NCI-H1092 (cell line): ENCODE data around the gene C1QTNF12.
"Not testable (repeated sequence)": the region's sequence is repeated elsewhere in the genome, so short reads cannot be mapped to it uniquely, and the experiment has no call there.

ENCODE experiments used
- DNase-seq: peaks from one replicate; lab custom pipeline; 2025; lab: John Stamatoyannopoulos, UW

Gene C1QTNF12

DNA sequence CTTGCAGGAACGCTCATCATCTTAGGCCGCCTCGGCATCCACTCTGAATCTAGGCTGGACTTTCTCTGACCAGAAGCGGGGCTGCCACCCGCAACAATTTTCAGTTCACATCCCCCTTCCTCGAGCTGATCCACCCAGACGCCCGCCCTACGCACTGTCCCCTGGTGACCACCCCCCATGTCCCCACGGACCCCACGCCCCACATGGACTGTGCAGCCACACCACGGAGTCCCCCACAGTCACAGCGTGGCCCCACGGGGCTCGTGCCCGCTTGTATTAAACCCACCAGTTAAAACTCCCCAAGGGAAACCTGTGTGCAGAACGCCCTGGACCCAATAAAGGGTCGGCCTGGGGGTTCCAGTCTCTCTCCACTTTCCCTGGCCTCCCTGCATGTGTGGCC is 13.0 kb upstream of the C1QTNF12 start:
- no peak for DNase-seq

- no peak for DNase-seq
Observed at GRCh38 chr1:1259119-1259488, 12.6 kb upstream of the C1QTNF12 start.

DNA sequence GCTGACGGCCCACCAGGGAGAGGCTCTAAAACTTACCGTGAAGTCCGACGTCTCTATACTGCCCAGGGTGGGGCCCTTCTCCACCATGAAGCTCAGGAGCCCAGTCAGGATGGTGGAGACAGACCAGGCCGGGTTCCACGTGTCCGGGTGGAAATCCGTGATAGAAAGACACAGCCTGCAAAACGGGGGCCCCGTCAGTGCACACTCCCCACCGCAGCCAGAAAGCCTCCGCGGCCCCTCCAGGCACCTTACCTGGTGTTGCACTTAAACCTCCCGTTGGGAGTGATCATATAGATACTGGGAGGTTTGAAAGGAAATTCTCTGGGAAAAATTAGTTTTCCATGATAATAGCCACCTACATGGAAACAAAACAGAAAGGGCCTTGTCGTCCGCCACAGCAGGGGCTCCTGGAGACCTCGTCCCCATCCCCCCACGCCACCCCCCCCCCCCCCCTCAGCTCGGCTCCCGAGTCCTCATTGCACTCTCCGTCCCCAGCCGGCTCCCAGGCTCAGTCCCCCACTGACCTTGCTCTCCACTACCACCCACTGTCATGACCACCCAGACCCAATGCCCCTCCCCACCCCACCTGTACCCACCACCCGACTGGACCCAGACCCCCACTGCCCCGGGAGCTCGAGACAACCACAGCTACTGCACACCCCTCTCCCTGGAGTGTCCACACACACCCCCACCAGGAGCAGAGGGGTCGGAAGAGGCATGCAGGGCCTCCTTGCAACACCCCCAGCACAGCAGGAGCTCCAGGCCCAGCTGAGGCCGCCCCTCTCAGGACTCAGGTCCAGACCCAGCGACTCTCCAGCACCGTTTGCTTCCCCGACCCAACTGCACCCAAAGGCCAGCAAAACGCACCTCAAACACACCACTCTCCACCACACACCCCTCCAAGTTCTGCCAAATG is 10.7 kb upstream of the C1QTNF12 start:
- no peak for DNase-seq

DNA sequence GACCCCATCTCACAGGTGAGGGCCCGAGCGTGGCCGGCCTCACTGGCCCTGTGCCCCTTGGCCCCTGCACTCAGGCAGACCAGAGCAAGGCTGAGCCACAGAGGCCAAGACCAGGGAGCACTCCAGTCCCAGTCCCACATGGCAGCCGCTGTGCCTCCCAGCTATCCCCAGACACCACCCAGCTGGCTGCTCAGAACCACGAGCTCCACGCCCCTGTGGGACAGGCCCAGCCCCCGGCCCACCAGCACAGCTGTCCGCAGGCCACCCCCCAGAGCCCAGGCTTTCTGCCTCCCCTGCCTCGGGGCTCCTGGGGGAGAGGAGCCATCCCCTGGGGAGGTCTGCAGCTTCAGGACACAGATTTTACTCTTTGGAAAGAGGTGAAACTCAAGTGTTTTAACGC is 9.1 kb upstream of the C1QTNF12 start:
- DNase-seq = no peak

- DNase-seq = no peak
Observed at GRCh38 chr1:1255078-1255477, 8.6 kb upstream of the C1QTNF12 start.

- DNase-seq = no peak
Observed at GRCh38 chr1:1254667-1254998, 8.1 kb upstream of the C1QTNF12 start.

GRCh38 chr1:1253972-1254666 is 7.6 kb upstream of the C1QTNF12 start:
- DNase-seq = no peak

DNA sequence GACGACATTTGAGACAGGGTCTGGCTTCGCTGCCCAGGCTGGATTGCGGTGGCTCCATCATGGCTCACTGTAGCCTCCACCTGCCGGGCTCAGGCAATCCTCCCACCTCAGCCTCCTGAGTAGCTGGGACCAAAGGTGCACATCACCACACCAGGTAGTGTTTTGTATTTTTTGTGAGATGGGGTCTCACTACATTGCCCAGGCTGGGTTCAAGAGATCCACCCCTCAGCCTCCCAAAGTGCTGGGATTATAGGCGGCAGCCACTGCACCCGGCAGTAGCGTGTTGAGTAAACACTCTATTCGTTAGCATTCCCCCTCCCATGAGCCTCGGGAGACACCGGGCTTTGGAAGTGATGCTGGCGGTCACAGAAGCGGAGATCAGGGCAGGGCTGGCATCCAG is 6.8 kb upstream of the C1QTNF12 start:
- DNase-seq = no peak

GRCh38 chr1:1250786-1251284 is 4.3 kb upstream of the C1QTNF12 start:
- DNase-seq = no peak

DNA sequence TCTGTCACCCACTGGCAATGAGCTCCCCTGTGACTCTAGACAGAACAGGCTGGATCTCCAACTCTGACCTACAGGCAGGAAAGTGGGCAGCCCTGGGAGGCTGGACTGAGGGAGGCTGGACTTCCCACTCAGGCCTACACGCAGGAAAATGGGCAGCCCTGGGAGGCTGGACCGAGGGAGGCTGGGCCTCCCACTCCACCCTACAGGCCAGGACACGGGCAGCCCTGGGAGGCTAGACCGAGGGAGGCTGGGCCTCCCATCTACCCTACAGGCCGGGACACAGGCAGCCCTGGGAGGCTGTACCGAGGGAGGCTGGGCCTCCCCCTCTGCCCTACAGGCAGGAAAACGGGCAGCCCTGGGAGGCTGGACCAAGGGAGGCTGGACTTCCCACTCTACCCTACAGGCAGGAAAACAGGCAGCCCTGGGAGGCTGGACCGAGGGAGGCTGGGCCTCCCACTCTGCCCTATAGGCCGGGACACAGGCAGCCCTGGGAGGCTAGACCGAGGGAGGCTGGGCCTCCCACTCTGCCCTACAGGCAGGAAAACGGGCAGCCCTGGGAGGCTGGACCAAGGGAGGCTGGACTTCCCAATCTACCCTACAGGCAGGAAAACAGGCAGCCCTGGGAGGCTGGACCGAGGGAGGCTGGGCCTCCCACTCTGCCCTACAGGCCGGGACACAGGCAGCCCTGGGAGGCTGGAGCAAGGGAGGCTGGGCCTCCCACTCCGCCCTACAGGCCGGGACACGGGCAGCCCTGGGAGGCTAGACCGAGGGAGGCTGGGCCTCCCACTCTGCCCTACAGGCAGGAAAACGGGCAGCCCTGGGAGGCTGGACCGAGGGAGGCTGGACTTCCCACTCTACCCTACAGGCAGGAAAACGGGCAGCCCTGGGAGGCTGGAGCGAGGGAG is 1.7 kb upstream of the C1QTNF12 start:
- not testable (repeated sequence) for DNase-seq

GRCh38 chr1:1247341-1247913 is 905 bp upstream of the C1QTNF12 start:
- no peak for DNase-seq

GRCh38 chr1:1245817-1246576 is 525 bp downstream of the C1QTNF12 start:
- DNase-seq = no peak

GRCh38 chr1:1245178-1245816 is 1.2 kb downstream of the C1QTNF12 start:
- DNase-seq = no peak

DNA sequence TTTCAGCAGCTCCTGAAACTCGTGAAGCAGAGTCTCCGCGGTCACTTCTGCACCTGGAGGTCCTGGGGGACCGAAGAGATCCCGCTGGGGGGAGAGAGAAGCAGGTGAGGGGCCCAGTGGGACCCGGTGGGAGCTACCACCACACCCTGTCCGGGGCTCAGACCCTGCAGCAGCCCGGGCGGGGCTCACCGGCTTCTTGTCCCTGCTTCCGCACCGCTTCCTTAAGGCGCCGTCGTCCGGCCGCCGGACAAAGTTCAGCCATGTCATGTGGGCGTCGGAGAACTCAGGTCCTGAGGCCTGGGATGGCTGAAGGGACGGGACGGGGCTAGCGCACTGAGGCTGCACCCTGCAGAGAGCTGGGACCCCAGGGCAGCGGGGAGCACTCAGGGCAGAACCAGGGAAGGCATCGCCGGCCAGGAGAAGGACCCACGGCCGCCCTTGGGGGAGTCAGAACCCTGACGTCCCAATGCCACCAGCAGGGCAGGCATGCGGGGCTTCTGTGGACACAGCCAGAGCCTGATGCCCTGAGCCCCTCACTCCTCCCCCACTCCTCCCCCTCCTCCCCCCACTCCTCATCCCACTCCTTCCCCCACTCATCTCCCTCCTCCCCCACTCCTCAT is 2.2 kb downstream of the C1QTNF12 start:
- DNase-seq = no peak

- no peak for DNase-seq
Observed at GRCh38 chr1:1243807-1244191, 2.7 kb downstream of the C1QTNF12 start.

DNA sequence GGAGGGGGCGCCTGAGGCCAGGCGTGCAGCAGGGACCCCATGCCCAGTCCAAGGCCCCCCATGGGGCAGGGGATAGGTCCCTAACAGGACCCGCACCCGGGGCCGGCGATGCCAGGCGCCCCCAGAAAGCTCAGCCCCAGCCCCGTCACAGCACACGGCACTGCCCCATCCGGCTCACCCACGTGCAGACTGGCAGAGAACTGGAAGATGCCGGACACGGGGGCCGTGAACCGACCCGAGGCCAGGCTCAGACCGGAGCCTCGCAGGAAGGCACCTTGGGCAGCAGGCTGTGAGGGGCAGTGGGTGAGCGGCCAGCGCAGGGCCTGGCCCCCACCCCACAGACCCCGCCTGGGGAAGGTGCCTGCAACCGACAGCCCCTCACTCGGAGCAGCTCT is 3.3 kb downstream of the C1QTNF12 start:
- no peak for DNase-seq

DNA sequence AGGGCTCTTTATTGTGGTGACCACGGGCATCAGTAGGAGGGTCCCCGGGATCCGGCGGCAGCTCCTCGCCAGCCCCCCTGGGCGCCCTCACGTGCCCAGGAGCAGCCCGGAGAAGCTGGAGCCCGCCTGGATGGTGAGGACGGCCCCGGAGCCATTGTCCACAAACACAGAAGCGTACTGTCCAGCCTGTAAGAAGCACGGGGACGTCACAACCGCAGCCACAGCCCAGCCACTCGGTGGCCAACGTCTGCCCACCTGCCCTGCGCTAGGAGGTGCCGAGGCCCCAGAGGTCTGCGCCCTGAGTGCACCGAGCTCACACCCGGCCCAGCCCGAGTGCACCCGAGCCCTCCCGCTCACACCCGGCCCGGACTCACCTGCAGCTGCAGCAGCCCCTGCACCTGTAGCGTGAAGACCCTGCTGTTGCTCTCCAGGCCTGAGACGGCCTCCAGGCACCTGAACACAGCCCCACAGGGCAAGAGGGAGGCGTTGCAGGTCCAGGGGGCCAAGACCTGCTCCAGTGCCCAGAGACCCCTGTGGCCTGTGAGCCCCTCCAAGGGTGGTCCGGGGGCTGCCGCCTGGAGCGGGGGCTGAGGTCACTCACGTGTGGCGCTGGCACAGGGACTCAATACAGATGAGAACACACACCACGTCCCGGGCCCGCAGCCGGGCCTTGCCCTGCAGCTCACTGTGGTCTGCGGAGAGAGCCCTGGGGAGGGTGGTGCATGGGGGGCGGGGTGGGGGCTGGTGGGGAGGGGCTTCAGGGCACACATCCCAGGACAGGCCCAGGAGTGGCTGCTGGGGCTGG is 3.9 kb downstream of the C1QTNF12 start:
- no peak for DNase-seq

- no peak for DNase-seq
Observed at GRCh38 chr1:1241588-1242219, 4.8 kb downstream of the C1QTNF12 start.
